HCT116 (cell line): ENCODE data around the gene KLHDC4. TPM values are rescaled to one million over a fixed set of nuclear protein-coding genes. Genes with fewer than 3 reads are reported as not detected.

Source experiments
- ATAC-seq: fragments of 200-7000 bp; cut with Tn5 transposase; 2 replicates; pipeline ENCODE4 v1.9.1; 2020; ENCODE audit warnings: mild to moderate bottlenecking, moderate library complexity
- BruUV-seq: library from RNA; stranded (reverse); fragments of 400-500 nt; replicated peaks from 2 replicates; lab custom pipeline; 2021; lab: Mats Ljungman, UMichigan
- CTCF ChIA-PET: fragments of 300-600 bp; sonication (Branson Sonifier 250); formaldehyde crosslinking; loops from one replicate; lab custom pipeline; 2021; ENCODE audit warnings: antibody characterized with exemption; lab: Charles Lee
- POLR2A ChIA-PET: fragments of 300-600, 350-600 bp; sonication (Branson Sonifier 250); formaldehyde crosslinking; loops from one replicate; lab custom pipeline; 2021; ENCODE audit warnings: antibody characterized with exemption; lab: Charles Lee
- RAD21 ChIA-PET, 2 experiments: fragments of 300-600 bp; sonication (Branson Sonifier 250); formaldehyde crosslinking; loops; one replicate each; lab custom pipeline; 2023; ENCODE audit warnings: low total read pairs in 2 of 2; ENCODE audit not compliant: uncharacterized antibody in 2 of 2, unreplicated experiment in 2 of 2, low non-redundant PET in 1 of 2; lab: Charles Lee
- DNase-seq: peaks from one replicate; pipeline ENCODE4 v3.0.0-alpha.2; 2010; ENCODE audit warnings: low read depth, low spot score
- H2AFZ ChIP-seq: fragments of 200-600 bp; shearing (Covaris generic), sonication (generic); 2 replicates; pipeline ENCODE4 v1.6.1; 2017; ENCODE audit warnings: low read depth, mixed run types, mixed read lengths, antibody characterized with exemption, low read length; ENCODE audit not compliant: poor library complexity, severe bottlenecking
- H3K27ac ChIP-seq: 2 replicates; pipeline ENCODE4 v1.5.1; 2012; ENCODE audit warnings: low read depth, low read length
- H3K27me3 ChIP-seq: fragments of 200-600 bp; sonication (generic); 2 replicates; pipeline ENCODE4 v1.6.1; 2016; ENCODE audit warnings: mixed run types, low read length, mixed read lengths; ENCODE audit not compliant: insufficient read depth
- H3K36me3 ChIP-seq, 2 experiments: fragments of 200-500 bp in 1 of 2; fragments of 200-600 bp in 1 of 2; sonication (Bioruptor generic) in 1 of 2; sonication (generic) in 1 of 2; 2 replicates each; pipeline versions ENCODE4 v1.5.1 to v1.6.1; 2014 to 2016; ENCODE audit warnings: low read length in 2 of 2, inconsistent platforms in 1 of 2, mixed read lengths in 1 of 2, mixed run types in 1 of 2; ENCODE audit not compliant: insufficient read depth in 2 of 2, control insufficient read depth in 1 of 2
- H3K4me1 ChIP-seq, 2 experiments: fragments of 200-600 bp in 1 of 2; sonication (generic) in 1 of 2; 2 replicates each; pipeline versions ENCODE4 v1.5.1 to v1.6.1; 2012 to 2017; ENCODE audit warnings: low read length in 2 of 2, inconsistent platforms in 1 of 2, mild to moderate bottlenecking in 1 of 2, mixed read lengths in 1 of 2, mixed run types in 1 of 2, moderate library complexity in 1 of 2; ENCODE audit not compliant: insufficient read depth in 2 of 2, control insufficient read depth in 1 of 2
- H3K4me2 ChIP-seq: fragments of 200-600 bp; sonication (generic); 2 replicates; pipeline ENCODE4 v1.6.1; 2017; ENCODE audit warnings: mixed run types, low read length, mixed read lengths
- H3K4me3 ChIP-seq, 2 experiments: fragments of 200-600 bp in 1 of 2; sonication (generic) in 1 of 2; replicated peaks in 1 of 2; 2 replicates each; pipeline ENCODE4 v1.5.1; 2011 to 2016; ENCODE audit warnings: low read length in 2 of 2, control low read depth in 1 of 2, low read depth in 1 of 2, mild to moderate bottlenecking in 1 of 2, mixed read lengths in 1 of 2, mixed run types in 1 of 2
- H3K79me2 ChIP-seq: fragments of 200-600 bp; sonication (generic); 2 replicates; pipeline ENCODE4 v1.6.1; 2017; ENCODE audit warnings: mild to moderate bottlenecking, mixed run types, low read length, moderate library complexity, mixed read lengths; ENCODE audit not compliant: insufficient read depth
- H3K9ac ChIP-seq: fragments of 200-600 bp; sonication (generic); 2 replicates; pipeline ENCODE4 v1.6.1; 2016; ENCODE audit warnings: low read length, mixed read lengths
- H3K9me2 ChIP-seq: fragments of 200-600 bp; sonication (generic), shearing (Covaris generic); 2 replicates; pipeline ENCODE4 v1.6.1; 2017; ENCODE audit warnings: mixed run types, mild to moderate bottlenecking, moderate library complexity; ENCODE audit not compliant: insufficient read depth
- H3K9me3 ChIP-seq, 2 experiments: fragments of 200-500 bp in 1 of 2; fragments of 200-600 bp in 1 of 2; sonication (Bioruptor generic) in 1 of 2; sonication (generic) in 1 of 2; 2 replicates each; pipeline ENCODE4 v1.6.1; 2014 to 2017; ENCODE audit warnings: low read length in 2 of 2, mixed read lengths in 2 of 2, inconsistent platforms in 1 of 2, low read depth in 1 of 2, mild to moderate bottlenecking in 1 of 2, mixed run types in 1 of 2, moderate library complexity in 1 of 2; ENCODE audit not compliant: control insufficient read depth in 1 of 2, insufficient read depth in 1 of 2
- H4K20me1 ChIP-seq: fragments of 200-600 bp; sonication (generic), shearing (Covaris generic); 2 replicates; pipeline ENCODE4 v1.6.1; 2017; ENCODE audit warnings: mixed run types, mild to moderate bottlenecking, moderate library complexity; ENCODE audit not compliant: insufficient read depth
- CTCF ChIP-seq, 3 experiments: fragments of 200-600 bp in 1 of 3; sonication (generic) in 1 of 3; IDR thresholded peaks in 2 of 3; conservative IDR thresholded peaks in 1 of 3; 2 replicates each; pipeline ENCODE4 v1.5.1; 2012 to 2017; ENCODE audit warnings: low read depth in 2 of 3, low read length in 2 of 3, antibody characterized with exemption in 1 of 3, borderline replicate concordance in 1 of 3, control low read depth in 1 of 3, mild to moderate bottlenecking in 1 of 3, mixed read lengths in 1 of 3, mixed run types in 1 of 3, moderate library complexity in 1 of 3; ENCODE audit not compliant: insufficient read depth in 1 of 3
- MAX ChIP-seq: IDR thresholded peaks from 2 replicates; pipeline ENCODE4 v1.6.1; 2012
- POLR2A ChIP-seq: IDR thresholded peaks from 2 replicates; pipeline ENCODE4 v1.7.0; 2011; ENCODE audit warnings: borderline replicate concordance; ENCODE audit not compliant: insufficient read depth, insufficient read length; ENCODE audit errors: extremely low read depth
- REST ChIP-seq: IDR thresholded peaks from 2 replicates; pipeline ENCODE4 v1.6.1; 2012; ENCODE audit warnings: low read depth
- SIN3A ChIP-seq: IDR thresholded peaks from 2 replicates; pipeline ENCODE4 v1.6.1; 2012; ENCODE audit warnings: low read depth
- SRF ChIP-seq: IDR thresholded peaks from 2 replicates; pipeline ENCODE4 v1.6.1; 2012; ENCODE audit warnings: low read depth
- ZFX ChIP-seq: fragments of 450-650 bp; IDR thresholded peaks from 2 replicates; pipeline ENCODE4 v1.6.1; 2017
- intact Hi-C: fragments of 100-400 bp; cut with micrococcal nuclease; formaldehyde crosslinking; loops from 2 replicates; pipeline ENCODE4 v1.10.0; 2022
- total RNA-seq: library from RNA; stranded (reverse); gene quantifications from one replicate; pipeline ENCODE4 v1.2.1, GENCODE V29; 2021; ENCODE audit not compliant: unreplicated experiment

KLHDC4 gene
- total RNA-seq, 1 experiment from 2014 or later = 107 TPM

GRCh38 chr16:87728026-87728425, 37.8 kb downstream of the KLHDC4 start:
- ChIA-PET RAD21 (no interaction called here), POLR2A (no interaction called here), CTCF (no interaction called here)
- intact Hi-C loops = no loop called here
- no peak for TF ChIP-seq MAX
- TF ChIP-seq CTCF (IDR thresholded peaks at IDR 0.05 in 2 of 3, conservative IDR thresholded peaks at IDR 0.05 in 1 of 3; ENCODE audit: borderline replicate concordance in 1 of 3, insufficient read depth in 1 of 3, low read depth in 2 of 3, low read length in 2 of 3) = no peak
- no peak for TF ChIP-seq REST
- TF ChIP-seq POLR2A = no peak
- TF ChIP-seq ZFX = no peak
- TF ChIP-seq SIN3A = no peak
- TF ChIP-seq SRF = no peak
- Histone ChIP-seq H3K4me1 (no peaks in the 10 kb centered on the region), H3K9ac (no peak overlapping the region), H3K9me3 (no peaks in the 10 kb centered on the region), H3K4me2 (no peak overlapping the region), H3K9me2 (no peaks in the 10 kb centered on the region), H3K4me3 (no peak overlapping the region), H4K20me1 (peaks cover 3% of the 10 kb centered on the region; the same call in 1 of the 2 replicates), H3K79me2 (peaks cover 48% of the 10 kb centered on the region; the same call in 1 of the 2 replicates), H3K27me3 (no peaks in the 10 kb centered on the region), H2AFZ (no peak overlapping the region), H3K27ac (no peak overlapping the region), H3K36me3 (peaks cover 18 to 30% of the 10 kb centered on the region in 2 experiments)
- no peak for ATAC-seq
- BruUV-seq = no TSS peak
- no peak for DNase-seq
